Kidney epithelial cell (primary cell): ENCODE data around the gene SKAP1. TPM values are rescaled to one million over a fixed set of nuclear protein-coding genes. Genes with fewer than 3 reads are reported as not detected.

ENCODE experiments used
- DNase-seq: peaks from one replicate; pipeline ENCODE4 v3.0.0-alpha.2; 2010; ENCODE audit warnings: low read depth
- H3K27me3 ChIP-seq: 2 replicates; pipeline ENCODE4 v1.6.0; 2011; ENCODE audit warnings: low read length; ENCODE audit not compliant: control insufficient read depth, insufficient read depth
- H3K36me3 ChIP-seq: 2 replicates; pipeline ENCODE4 v1.5.1; 2011; ENCODE audit warnings: low read length; ENCODE audit not compliant: control insufficient read depth, insufficient read depth
- H3K4me3 ChIP-seq: 2 replicates; pipeline ENCODE4 v1.5.1; 2011; ENCODE audit warnings: low read depth, mild to moderate bottlenecking, control low read depth, low read length
- total RNA-seq: library from RNA; depleted of rRNA; stranded (reverse); fragments of >200 nt; gene quantifications from 2 replicates; pipeline ENCODE4 v1.2.3, GENCODE V29; 2015
- TF ChIP-seq, protein P1 (sequence below): IDR thresholded peaks from 2 replicates; pipeline ENCODE4 v1.5.1; 2011; ENCODE audit warnings: mild to moderate bottlenecking, moderate library complexity, low read length, control low read depth, inconsistent platforms; ENCODE audit not compliant: insufficient read depth, poor library complexity, severe bottlenecking

SKAP1 gene
- total RNA-seq, 1 donor from 2014 or later: 5.6 TPM

DNA sequence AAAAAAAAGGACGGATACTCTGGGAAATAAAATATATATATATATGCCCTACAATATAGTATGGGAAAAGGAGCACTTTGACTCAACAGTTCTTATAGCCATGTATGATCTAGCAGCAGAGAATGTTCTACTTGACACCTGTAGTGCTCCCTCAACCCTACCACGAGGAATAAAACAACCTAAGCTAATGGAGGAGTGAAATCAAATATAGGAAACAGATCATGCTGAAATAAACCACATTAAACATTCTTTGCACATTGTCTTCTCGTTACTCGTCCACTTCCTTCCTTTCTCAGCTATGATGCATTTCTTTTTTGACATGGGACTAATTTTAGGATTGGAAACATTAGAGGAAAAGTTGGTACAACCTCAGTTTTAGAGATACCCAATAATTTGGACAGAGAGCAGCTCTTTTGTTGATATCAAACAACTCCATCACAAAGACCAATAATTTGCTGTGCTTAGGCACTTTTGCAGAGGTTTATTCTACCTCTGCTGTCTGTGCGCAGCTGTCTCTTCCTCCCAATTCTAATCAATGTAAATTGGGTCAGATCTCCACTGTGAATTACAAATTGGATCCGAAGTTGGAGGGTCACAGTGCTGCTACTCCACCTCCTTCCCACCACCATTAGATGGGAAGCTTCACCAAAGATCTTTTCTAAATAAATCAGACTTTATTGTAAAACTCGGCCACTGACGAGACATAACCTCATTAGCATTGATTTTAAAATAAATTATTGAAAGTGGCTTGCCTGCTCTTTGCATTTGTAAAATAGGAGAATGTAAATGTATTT, 256.6 kb downstream of the SKAP1 start:
- TF ChIP-seq, protein P1, sequence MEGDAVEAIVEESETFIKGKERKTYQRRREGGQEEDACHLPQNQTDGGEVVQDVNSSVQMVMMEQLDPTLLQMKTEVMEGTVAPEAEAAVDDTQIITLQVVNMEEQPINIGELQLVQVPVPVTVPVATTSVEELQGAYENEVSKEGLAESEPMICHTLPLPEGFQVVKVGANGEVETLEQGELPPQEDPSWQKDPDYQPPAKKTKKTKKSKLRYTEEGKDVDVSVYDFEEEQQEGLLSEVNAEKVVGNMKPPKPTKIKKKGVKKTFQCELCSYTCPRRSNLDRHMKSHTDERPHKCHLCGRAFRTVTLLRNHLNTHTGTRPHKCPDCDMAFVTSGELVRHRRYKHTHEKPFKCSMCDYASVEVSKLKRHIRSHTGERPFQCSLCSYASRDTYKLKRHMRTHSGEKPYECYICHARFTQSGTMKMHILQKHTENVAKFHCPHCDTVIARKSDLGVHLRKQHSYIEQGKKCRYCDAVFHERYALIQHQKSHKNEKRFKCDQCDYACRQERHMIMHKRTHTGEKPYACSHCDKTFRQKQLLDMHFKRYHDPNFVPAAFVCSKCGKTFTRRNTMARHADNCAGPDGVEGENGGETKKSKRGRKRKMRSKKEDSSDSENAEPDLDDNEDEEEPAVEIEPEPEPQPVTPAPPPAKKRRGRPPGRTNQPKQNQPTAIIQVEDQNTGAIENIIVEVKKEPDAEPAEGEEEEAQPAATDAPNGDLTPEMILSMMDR: no peak
- no peaks in the 10 kb centered on the region for H3K27me3 ChIP-seq

DNA sequence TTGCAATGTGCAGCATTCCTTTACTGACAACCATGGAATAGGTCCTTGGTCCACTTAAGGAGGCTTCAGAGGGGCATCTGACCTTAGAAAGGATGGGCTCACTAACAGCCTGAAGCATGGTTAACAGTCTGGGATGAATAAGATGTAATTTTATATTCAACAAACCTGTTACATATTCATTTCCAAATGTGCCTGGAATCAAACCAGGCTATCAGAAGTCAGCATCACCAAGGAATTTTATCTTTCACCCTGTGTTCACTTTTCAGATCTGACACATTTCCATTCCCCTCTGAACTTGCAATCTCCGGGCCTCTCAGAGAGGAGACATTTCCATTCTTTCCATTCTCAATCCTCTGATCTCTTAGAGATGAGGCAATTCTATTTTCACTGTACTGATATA, 260.1 kb downstream of the SKAP1 start:
- no peak overlapping the region for H3K4me3 ChIP-seq
- H3K36me3 ChIP-seq: no peaks in the 10 kb centered on the region
- H3K27me3 ChIP-seq: no peaks in the 10 kb centered on the region
- DNase-seq: no peak
- TF ChIP-seq, protein P1: no peak

More for the DNA sequence above, 256.6 kb downstream of the SKAP1 start:
- no peaks in the 10 kb centered on the region for H3K36me3 ChIP-seq
- H3K4me3 ChIP-seq: no peak overlapping the region
- DNase-seq: no peak

DNA sequence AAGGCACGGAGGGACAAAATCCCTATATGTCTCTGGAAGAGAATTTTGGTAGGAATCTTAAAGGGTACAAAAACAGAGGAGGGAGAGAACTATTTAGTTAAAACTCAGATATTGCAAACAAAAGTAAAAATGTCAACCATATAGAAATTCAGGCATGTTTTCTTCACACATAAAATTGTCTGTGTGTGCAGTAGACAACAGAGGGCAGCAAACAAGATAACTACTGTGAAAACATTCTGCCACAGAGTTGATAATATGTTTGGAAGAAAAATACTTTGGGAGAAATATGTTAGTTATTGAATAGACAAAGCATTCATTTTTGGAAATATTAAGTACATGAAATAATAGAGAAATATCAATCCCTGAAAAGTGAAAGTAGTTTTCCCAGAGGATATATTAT, 266.2 kb downstream of the SKAP1 start:
- no peaks in the 10 kb centered on the region for H3K36me3 ChIP-seq
- no peak overlapping the region for H3K4me3 ChIP-seq
- H3K27me3 ChIP-seq: no peaks in the 10 kb centered on the region
- TF ChIP-seq, protein P1: peak; percentile 10
- DNase-seq: no peak

DNA sequence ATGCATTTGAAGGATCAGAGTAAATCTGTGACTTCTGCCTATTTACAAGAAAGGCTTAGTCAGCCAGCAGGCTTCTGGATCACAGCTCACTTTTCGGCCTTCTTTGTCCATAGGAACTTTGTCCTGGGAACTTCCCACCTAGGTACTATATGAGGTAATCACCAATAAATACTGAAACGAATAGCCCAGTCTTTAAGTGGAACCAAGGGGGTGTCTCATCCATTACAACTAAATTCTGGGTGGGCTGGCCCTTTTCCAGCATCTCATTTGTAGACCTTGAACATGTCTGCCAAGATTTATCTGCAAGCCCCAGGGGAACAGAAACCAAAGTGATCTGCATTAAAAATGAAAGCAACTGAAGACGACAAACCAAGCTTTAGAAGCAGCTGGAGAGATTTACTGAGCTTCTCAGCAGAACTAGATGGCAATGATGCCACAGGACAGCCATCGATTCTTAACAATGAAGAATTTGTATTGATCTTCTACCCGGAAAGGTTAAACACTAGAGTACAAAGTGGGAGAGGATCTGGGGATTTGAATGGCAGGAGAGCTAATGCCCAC, 267.0 kb downstream of the SKAP1 start:
- H3K27me3 ChIP-seq: no peaks in the 10 kb centered on the region
- H3K36me3 ChIP-seq: no peaks in the 10 kb centered on the region
- no peak overlapping the region for H3K4me3 ChIP-seq
- TF ChIP-seq, protein P1: no peak
- DNase-seq: peak; percentile 35

DNA sequence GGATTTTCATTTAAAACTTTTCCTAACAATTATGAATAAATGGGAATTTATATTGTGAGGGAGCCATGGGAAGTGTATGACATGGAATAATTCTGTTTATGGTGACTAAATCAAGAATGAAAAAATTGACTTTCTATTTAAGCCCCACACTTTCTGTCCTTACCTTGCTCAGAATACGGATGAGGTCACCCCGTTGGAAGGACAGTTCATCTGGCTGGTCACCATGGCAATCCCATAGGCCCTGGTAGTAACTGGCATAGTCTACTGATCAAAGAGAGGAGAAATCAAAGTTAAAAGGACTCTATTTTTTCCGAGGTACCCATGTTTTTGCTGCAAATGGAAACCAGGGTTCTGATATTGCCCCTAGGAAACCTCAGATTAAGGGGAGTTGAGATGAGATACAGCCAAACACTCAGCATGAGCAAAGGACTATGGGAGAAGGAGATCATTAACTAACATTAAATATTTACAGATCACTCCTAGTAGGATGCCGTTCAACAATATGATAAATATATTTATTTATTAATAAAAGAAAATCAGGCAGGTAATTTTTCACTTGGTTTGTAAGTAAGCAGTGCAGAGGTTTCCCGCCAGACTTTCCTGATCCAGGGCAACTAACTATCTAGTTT, 267.6 kb downstream of the SKAP1 start:
- TF ChIP-seq, protein P1: no peak
- Histone ChIP-seq H3K4me3 (no peak overlapping the region), H3K27me3 (no peaks in the 10 kb centered on the region), H3K36me3 (no peaks in the 10 kb centered on the region)
- DNase-seq: no peak
